NCI-H524 treated with DMSO at 0.1 percent for 48 hours (cell line): Measurements from ENCODE around the gene TASOR2.
A peak's percentile ranks its signal among the peaks of the same experiment; 100 is the strongest.

Source experiments
- DNase-seq: peaks from one replicate; lab custom pipeline; 2025; lab: John Stamatoyannopoulos, UW

TASOR2 gene, protein sequence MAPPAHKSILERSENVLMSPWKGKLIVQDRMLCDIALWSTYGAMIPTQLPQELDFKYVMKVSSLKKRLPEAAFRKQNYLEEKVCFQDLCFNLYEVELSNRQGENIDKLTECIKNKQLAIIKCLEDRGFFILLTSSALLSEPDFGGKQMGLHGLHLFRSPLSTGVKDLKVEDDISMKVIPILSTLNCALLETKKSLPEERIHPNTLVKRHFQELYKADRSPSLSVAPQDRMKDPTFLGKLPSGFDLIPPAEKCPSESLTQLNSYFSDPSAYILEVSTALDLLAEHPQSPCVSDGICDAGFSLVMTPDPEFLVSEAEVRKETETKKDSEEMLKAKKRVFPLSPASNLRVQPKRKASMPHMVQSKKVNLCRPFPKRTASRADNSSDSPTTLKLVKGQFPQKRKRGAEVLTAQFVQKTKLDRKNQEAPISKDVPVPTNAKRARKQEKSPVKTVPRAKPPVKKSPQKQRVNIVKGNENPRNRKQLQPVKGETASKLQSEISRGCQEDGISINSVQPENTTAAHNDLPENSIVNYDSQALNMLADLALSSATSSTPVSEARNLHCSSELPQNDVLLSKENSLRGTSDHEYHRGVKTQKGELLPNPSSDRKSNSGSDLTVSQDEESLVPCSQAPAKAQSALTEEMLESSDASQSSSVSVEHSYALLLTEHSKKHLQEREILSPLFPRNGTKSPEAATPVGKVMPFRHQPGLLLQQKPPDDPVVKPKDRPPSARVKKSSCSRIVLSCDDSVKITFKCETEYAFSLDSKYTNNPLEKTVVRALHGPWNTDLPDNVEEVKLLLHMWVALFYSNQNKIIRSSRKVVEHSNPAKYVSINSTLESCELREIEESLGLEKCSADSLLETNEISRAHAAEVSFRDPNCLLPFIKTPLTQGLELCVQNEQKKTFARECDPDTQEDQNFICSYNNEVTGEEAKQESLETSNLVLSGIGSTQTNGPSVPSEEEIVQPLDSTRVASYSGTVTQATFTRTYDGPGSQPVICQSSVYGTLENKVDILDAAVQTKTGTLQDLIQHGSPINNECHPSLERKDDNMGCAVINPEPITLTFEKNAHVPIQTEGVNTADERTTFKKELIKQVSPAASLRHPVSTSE (N-terminal part only)

DNA sequence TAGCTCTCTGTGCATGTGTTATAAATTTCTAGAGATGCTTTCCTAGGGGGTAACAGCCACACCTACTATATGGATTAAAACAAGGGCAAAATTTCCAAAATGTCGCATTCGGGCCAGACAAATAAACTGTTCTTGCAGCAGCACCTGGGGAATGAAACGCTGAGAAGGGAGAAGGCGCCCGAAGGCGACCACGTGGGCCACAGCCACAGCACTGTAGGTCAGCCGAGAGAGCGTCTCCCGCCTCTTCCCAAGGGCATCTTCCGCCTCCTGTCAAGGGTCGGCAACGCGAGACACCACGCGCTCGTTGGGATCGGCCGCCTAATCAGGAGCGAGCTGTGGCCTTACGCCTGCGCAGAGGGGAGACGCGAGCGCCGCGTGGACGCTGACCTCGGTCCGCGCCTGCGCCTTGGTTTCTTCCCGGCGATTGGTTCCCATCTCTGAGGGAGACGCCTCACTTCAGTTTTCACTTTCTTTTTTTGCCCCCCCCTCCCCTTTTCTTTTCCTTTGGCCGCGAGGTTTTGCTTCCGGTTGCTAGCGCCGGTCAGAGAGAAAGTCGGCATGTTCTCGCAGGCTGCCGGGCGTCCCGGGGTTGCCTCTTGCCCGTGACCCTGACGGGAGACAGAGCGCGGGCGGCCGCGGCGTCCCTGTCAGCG is at the start of gene TASOR2:
TSS of gene TASOR2 (plus strand) at position 521 of the 653 bp plus-strand sequence. CDS start 35,805 bp downstream, outside the sequence.
- DNase-seq: peak; percentile 72

- DNase-seq: no peak
Measured at GRCh38 chr10:5634918-5635317, 49.7 kb upstream of the TASOR2 start.

DNA sequence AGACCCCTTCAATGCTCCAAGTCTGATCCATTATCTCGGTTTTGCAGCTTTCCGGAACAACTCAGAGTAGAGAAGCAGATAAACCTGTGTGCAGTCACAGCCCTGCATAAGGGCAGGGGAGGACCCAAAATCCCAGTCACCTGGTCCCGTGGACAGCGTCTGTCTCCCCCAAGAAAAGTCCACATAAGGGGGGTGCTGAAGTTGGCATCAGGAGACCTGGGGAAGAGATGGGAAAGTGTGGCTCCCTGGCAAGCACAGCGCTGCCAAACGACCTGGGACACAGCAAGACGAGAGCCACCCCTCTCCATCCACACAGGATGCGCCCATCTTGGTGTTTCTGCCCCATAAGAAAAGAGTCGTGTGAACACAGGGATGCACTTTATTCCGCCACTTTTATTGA is 46.1 kb upstream of the TASOR2 start:
- DNase-seq: no peak

- no peak for DNase-seq
Measured at GRCh38 chr10:5639066-5639465, 45.6 kb upstream of the TASOR2 start.

GRCh38 chr10:5640036-5640435 is 44.6 kb upstream of the TASOR2 start:
- no peak for DNase-seq

DNA sequence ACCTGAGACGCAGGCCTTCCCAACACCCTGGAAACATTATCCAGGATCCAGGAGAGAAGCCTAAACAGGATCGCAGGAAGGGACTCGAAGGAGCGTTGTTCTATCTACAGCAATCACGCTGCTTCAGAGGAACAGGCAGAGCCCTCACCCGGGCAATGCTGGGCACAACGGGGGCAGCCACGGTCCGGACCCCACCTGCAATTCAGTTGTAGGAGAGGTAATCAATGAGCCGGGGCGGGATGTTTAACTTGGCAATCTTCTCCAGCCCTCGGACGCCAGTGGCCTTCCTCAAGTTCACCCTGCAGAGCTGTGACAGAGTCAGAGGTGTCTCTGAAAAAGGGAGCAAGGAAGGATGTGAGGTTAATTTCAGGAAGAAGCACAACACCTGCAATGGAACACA is 44.1 kb upstream of the TASOR2 start:
- DNase-seq: no peak

DNA sequence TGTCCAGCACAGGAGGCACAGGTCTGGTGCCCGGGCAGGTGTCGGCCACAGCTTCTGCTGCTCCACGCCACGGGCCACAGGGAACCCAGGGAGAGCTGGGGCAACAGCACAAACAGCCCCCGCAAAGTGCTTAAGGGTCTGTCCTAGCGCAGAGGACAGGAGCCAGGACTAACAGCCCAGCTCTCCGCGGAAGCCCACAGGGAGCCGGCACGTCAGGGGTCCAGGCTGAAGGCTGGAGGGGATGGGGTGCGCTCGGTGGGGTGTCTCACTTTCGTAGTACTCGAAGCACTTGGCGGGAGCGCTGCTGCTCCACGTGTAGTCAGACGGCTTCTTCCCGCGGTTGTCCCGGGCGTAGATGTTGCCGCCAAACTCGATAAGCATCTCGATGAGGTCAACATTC is 43.1 kb upstream of the TASOR2 start:
- DNase-seq: no peak

DNA sequence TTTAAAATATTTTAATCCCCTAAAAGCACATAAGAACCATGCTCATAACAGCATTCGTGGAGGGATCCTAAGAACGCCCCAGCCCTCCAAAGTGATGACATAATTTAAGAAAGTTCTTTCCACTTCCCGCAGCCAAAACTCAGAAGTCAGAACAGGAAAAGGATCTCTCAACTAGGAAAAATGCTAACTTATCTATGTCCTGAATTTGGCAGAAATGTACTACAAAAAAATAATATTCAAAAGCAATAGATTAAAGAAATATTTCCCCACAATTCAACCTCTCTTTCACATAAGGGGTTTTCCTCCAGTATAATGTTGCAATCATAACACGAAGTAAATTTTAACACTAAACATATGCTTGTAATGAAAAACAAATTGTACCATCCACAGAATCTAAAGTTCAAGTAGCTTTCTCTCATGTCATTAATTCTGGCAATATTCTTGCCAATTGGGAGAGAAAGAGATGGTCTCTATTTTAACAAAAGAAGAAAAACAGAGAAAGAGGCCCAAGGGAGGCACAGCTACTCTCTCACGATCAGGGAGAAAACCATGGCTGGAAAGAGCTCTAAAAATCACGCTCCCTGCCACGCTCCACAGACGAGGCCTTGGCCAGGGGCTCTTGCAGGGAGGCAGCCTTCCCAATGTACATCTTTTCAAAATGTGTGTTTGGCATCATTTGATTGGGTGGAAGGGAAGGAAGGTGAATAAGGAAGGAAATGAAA is 41.1 kb upstream of the TASOR2 start:
- no peak for DNase-seq

DNA sequence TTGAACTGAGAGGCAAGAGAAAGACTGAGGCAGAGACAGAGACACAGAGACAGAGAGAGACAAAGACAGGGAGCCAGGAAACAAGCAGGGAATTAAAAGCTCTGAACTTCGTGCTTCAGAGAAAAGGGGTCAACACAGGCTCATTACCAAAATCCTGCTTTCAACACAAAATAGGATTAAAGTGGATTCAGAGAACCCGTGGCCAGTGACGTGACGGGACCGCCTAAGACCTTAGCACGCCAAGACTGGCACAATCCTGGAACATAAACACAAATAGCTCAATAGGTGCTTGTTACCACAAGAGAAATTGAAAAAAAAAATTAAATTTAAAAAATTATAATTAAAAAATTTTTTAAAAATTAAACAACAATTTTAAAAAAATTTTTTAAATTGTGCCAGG is 39.7 kb upstream of the TASOR2 start:
- no peak for DNase-seq

DNA sequence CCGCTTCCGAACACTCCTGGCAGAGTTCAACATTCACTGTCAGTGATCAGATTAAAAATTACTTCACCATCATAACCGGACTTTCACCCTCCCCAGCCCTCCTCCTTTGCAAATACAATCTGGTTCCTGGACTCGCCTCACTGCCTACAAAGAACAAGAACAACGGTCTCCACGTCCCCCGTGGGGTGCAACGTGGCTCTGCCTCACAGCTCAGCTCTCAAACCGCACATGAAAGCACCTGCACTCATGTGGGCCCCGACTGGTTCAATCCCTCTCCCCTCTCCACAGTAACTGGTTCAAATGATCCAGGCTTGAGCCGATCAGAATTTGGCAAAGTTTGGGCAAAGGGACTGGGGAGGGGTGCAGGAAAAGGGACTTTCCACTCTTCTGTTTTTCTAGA is 39.3 kb upstream of the TASOR2 start:
- no peak for DNase-seq

GRCh38 chr10:5645944-5646617 is 38.6 kb upstream of the TASOR2 start:
- DNase-seq: no peak

DNA sequence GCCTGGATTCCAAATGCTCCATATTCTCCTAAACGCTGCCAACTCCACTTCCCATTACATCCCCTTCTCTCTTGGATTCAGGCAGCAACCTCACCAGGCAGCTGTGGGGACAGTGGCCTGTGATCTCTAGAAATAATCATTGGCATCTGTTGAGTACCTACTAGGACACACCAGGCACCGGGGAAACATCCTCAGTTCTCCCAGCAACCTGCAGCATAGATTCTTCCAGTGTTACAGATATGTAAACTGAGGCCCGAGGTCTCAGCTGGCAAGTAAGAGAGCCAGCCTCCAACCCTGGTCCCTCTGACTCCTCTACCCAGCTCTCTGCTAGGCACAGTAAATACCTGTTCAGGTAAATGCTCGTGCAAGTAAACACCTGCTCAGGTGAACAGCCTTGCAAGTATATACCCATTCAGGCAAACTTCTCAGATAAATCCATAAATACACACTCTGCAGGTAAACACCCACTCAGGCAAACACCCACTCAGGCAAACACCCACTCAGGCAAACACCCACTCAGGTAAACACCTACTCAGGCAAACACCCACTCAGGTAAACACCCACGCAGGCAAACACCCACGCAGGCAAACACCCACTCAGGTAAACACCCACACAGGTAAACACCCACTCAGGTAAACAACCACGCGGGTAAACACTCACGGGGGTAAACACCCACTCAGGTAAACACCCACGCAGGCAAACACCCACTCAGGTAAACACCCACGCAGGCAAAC is 37.0 kb upstream of the TASOR2 start:
- DNase-seq: no peak

- no peak for DNase-seq
Measured at GRCh38 chr10:5648494-5649457, 35.9 kb upstream of the TASOR2 start.

DNA sequence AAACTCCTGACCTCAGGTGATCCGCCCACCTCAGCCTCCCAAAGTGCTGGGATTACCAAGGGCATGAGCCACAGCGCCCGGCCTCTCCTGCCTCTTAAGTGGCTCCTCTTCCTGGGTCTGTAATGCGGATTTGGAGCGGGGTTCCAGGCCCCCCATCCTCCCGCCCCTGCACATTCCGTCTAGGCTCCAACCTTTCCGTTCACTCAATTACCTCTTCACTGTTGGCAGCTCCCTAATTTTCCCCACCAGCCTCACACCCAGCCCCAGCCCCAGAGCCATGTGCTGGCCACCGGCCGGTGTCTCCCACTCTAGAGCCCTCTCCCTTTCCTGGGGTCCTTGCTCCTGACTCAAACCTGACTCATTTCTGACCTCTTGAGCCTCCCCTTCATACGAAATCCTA is 34.9 kb upstream of the TASOR2 start:
- no peak for DNase-seq

GRCh38 chr10:5650664-5651387 is 33.8 kb upstream of the TASOR2 start:
- no peak for DNase-seq

DNA sequence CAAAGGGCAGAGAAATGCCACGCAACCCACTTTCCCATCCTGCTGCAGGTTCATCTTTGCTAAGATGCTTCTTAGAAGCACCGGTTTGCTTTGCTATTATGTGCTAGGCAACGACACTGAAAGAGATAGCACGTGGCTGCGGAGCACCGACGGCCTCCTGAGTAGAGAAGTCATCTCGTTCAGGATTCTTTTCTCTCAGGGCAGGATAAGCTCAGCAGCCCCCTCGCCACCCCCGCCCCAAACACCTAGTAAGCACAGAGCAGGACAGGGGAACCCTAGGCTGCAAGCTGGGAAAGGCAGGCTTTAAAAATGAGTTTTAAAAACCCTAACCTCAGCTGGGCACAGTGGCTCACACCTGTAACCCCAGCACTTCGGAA is 33.3 kb upstream of the TASOR2 start:
- no peak for DNase-seq

DNA sequence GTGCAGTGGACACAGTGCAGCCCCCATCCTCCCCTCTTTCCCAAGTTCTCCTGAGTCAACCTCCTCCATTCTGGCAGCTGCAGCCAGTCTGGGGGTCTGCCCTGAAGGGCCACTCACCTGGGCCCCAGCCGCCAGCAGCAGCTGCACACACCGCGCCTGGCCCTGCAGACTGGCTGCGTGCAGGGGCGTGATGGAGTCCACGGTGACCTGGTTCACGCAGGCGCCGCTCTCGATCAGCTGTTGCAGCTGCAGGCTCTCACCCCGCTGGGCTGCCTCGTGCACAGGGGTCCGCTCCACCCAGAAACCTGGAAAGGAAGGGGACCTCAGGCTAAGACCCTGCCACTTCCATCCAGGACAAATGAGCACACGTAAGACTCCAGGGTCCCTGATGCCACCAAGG is 31.9 kb upstream of the TASOR2 start:
- no peak for DNase-seq

GRCh38 chr10:5654218-5654755 is 30.4 kb upstream of the TASOR2 start:
- no peak for DNase-seq
